Erythroblast (primary cell): Measurements from ENCODE around the gene EEF1A1.

ENCODE experiments used
- GATA1 ChIP-seq: IDR thresholded peaks from 2 replicates; pipeline ENCODE4 v1.6.1; 2011; ENCODE audit warnings: low read depth, mild to moderate bottlenecking, control low read depth, low read length, moderate library complexity
- POLR2A ChIP-seq: IDR thresholded peaks from 2 replicates; pipeline ENCODE4 v1.6.1; 2011; ENCODE audit warnings: mild to moderate bottlenecking, low read length

- TF ChIP-seq POLR2A (no peak), GATA1 (no peak)
Observed at GRCh38 chr6:73513496-73513854, 7.4 kb downstream of the EEF1A1 start.
